Transverse colon (tissue), 4 donors: Measurements from ENCODE around the gene CRISPLD2. TPM values are rescaled to one million over a fixed set of nuclear protein-coding genes. Genes with fewer than 3 reads are reported as not detected.

Experiments
- DNase-seq: peaks from one replicate; pipeline ENCODE4 v3.0.0-alpha.2; 2019
- H3K27ac ChIP-seq, 4 donors: fragments of 200-600 bp; sonication (generic); 2 replicates each; pipeline ENCODE4 v1.5.1; 2016 to 2018; ENCODE audit warnings: inconsistent platforms in 4 of 4
- H3K27me3 ChIP-seq: fragments of 200-600 bp; sonication (generic); 2 replicates; pipeline ENCODE4 v1.5.1; 2017; ENCODE audit warnings: inconsistent platforms
- H3K36me3 ChIP-seq, 4 donors: fragments of 200-600 bp; sonication (generic); 2 replicates each; pipeline ENCODE4 v1.5.1; 2017 to 2019; ENCODE audit warnings: inconsistent platforms in 4 of 4
- H3K4me1 ChIP-seq, 4 donors: fragments of 200-600 bp; sonication (generic); 2 replicates each; pipeline ENCODE4 v1.5.1; 2017 to 2020; ENCODE audit warnings: inconsistent platforms in 4 of 4
- H3K4me3 ChIP-seq, 4 donors: fragments of 200-600 bp; sonication (generic); 1 replicate in 1 of 4; 2 replicates in 3 of 4; pipeline versions ENCODE4 v1.5.1 to v1.6.1; 2017 to 2019; ENCODE audit warnings: inconsistent platforms in 4 of 4
- H3K9me3 ChIP-seq, 2 donors: fragments of 200-600 bp; sonication (generic); 2 replicates each; pipeline ENCODE4 v1.5.1; 2017 to 2019; ENCODE audit warnings: inconsistent platforms in 2 of 2
- EP300 ChIP-seq: sonication (generic); formaldehyde crosslinking; IDR thresholded peaks from one replicate; pipeline ENCODE4 v1.6.1; 2017; ENCODE audit warnings: antibody characterized with exemption, low read depth
- POLR2A ChIP-seq: fragments of 450-650 bp; IDR thresholded peaks from one replicate; pipeline ENCODE4 v1.6.1; 2016; ENCODE audit warnings: antibody characterized with exemption, mild to moderate bottlenecking, moderate library complexity
- POLR2AphosphoS5 ChIP-seq, 3 donors: sonication (generic); formaldehyde crosslinking; IDR thresholded peaks; one replicate each; pipeline ENCODE4 v1.6.1; 2016; ENCODE audit warnings: antibody characterized with exemption in 3 of 3
- WGBS, 2 donors: methylation state at CpG; one replicate each; pipeline ENCODE4 v1.1.5; 2018; ENCODE audit warnings: low coverage in 1 of 2; 5-methylcytosine and 5-hydroxymethylcytosine counted together
- in situ Hi-C, 4 donors: fragments of 200-750 bp; cut with MboI; loops; one replicate each; pipeline versions ENCODE4 v1.15.0 to v1.15.1; 2017; ENCODE audit warnings: low sequenced_read_pairs in 3 of 4, low pct_ligation_motif_present in 1 of 4, low pct_unique_long_range_greater_than_20kb in 1 of 4
- intact Hi-C: fragments of 100-400 bp; cut with DNase I; formaldehyde crosslinking; loops from one replicate; pipeline ENCODE4 v1.15.1; 2023; ENCODE audit warnings: low total_unique reads
- total RNA-seq, 4 donors: library from RNA; depleted of rRNA; stranded (reverse); fragments of >200 nt; gene quantifications; one replicate each; pipeline ENCODE4 v1.1.0, GENCODE V29; 2016
- TF ChIP-seq, protein P1 (sequence below), 5 experiments: fragments of 200-600 bp in 3 of 5; fragments of 450-650 bp in 2 of 5; sonication (generic) in 3 of 5; IDR thresholded peaks; 1 replicate in 2 of 5; 2 replicates in 3 of 5; pipeline ENCODE4 v1.5.1; 2016 to 2017; ENCODE audit warnings: antibody characterized with exemption in 5 of 5, inconsistent platforms in 3 of 5, mild to moderate bottlenecking in 2 of 5, moderate library complexity in 1 of 5

CRISPLD2 gene
- total RNA-seq, 4 donors from 2014 or later: 53.4 to 326 (median 71.0) TPM

DNA sequence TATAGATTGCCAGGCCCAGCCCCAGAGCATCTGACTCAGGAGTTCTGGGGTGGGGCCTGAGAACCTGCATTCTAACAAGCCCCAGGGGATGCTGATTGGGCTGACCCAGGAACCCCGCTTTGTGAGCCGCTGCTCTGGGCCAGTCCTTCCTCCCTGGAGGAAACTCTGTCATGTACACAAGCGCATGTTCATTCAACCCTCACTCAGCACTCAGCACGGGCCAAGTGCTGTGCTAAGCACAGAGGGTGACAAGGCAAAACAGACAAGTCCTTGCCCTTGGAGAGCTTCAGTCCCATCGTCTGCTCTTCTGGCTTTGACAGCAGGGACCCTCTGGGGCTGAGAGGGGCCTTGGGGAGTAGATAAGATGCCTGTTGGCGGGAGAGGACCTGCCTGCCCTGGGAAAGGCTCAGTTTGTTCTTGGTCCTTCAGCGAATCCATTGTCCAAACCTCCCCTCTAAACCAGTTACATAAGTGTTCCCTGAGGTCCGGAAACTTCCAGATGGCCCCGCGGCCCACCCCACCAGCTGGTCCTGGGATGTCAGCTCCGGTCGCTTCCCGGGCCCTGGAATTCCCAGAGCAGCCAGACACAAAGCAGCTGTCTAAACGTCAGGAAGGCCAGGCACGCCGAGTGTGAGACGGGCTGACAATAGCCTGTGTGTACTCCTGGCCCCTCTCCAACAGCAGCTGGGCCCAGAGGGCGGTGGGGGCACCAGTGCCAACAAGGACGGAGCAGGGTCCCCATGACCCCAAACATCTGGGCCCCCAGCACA, 102.8 kb downstream of the CRISPLD2 start:
- 46% methylated on average over 19 of the region's 19 CpGs; no CpG with 5 or more reads in 1 of the 2 donors for WGBS, 2 donors
- H3K4me3 ChIP-seq: no peak overlapping the region
- H3K27ac ChIP-seq: peak overlapping the region; percentile 62 to 82 (median 76)
- H3K36me3 ChIP-seq: no peaks in the 10 kb centered on the region
- H3K9me3 ChIP-seq: no peaks in the 10 kb centered on the region
- DNase-seq: peak; percentile 63
- TF ChIP-seq POLR2AphosphoS5 (IDR thresholded peaks at IDR 0.05) (peak; percentile 69 to 85 (median 82)), EP300 (peak; percentile 34), POLR2A (no peak)
- TF ChIP-seq, protein P1, sequence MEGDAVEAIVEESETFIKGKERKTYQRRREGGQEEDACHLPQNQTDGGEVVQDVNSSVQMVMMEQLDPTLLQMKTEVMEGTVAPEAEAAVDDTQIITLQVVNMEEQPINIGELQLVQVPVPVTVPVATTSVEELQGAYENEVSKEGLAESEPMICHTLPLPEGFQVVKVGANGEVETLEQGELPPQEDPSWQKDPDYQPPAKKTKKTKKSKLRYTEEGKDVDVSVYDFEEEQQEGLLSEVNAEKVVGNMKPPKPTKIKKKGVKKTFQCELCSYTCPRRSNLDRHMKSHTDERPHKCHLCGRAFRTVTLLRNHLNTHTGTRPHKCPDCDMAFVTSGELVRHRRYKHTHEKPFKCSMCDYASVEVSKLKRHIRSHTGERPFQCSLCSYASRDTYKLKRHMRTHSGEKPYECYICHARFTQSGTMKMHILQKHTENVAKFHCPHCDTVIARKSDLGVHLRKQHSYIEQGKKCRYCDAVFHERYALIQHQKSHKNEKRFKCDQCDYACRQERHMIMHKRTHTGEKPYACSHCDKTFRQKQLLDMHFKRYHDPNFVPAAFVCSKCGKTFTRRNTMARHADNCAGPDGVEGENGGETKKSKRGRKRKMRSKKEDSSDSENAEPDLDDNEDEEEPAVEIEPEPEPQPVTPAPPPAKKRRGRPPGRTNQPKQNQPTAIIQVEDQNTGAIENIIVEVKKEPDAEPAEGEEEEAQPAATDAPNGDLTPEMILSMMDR (IDR thresholded peaks at IDR 0.05): no peak
- in situ Hi-C loops (no loop called here), intact Hi-C loops (no loop called here)
- peaks cover 3 to 22% (median 12%) of the 10 kb centered on the region in 4 donors for H3K4me1 ChIP-seq
- no peaks in the 10 kb centered on the region for H3K27me3 ChIP-seq

DNA sequence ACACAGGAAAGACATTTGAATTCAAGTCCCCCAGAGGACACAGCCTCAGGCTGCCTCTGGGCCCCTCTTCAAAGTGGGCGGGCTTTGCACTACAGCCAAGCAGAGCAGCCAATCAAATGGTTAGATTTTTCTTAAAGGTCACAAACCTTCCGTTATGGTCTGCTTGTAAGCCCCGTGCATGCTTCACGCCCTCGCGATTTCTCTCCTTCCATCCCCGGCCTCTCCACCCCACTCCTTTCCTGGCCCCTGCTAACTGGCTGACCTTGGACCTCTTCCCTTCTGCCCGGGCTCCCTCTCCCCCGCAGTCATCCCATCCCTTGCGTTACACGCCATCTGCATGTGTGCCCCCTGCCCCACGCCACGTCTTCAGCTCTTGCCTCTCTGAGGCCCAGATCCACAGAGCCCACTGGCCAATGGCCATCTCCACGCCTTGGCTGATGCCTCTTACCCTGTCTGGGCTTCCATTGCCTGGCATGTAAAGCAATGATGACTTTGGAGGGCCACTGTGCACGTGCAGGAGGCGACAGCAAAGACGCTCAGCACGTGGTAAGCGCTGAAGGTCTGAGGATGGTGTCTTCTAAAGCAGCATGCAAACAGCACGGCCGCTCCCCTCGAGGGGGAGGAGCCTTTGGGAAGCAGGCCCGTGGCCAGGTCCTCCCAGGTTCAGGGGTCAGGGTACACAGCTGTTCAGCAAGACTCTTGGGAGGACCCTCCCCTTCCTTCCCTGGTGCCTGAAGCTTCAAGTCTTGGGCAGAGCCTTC, 104.7 kb downstream of the CRISPLD2 start:
- TF ChIP-seq POLR2A (no peak), POLR2AphosphoS5 (IDR thresholded peaks at IDR 0.05) (no peak), EP300 (no peak)
- TF ChIP-seq, protein P1 (IDR thresholded peaks at IDR 0.05): no peak
- no peaks in the 10 kb centered on the region for H3K9me3 ChIP-seq
- WGBS, 2 donors: 60 to 79% methylated on average over 10 to 17 of the region's 23 CpGs
- DNase-seq: no peak
- in situ Hi-C loops (no loop called here), intact Hi-C loops (no loop called here)
- no peaks in the 10 kb centered on the region for H3K36me3 ChIP-seq
- peaks cover 3 to 38% (median 17%) of the 10 kb centered on the region in 4 donors for H3K4me1 ChIP-seq
- H3K27me3 ChIP-seq: no peaks in the 10 kb centered on the region
- H3K27ac ChIP-seq: peak overlapping the region in 2 of 4 donors; percentile 15 to 82
- H3K4me3 ChIP-seq: no peak overlapping the region

DNA sequence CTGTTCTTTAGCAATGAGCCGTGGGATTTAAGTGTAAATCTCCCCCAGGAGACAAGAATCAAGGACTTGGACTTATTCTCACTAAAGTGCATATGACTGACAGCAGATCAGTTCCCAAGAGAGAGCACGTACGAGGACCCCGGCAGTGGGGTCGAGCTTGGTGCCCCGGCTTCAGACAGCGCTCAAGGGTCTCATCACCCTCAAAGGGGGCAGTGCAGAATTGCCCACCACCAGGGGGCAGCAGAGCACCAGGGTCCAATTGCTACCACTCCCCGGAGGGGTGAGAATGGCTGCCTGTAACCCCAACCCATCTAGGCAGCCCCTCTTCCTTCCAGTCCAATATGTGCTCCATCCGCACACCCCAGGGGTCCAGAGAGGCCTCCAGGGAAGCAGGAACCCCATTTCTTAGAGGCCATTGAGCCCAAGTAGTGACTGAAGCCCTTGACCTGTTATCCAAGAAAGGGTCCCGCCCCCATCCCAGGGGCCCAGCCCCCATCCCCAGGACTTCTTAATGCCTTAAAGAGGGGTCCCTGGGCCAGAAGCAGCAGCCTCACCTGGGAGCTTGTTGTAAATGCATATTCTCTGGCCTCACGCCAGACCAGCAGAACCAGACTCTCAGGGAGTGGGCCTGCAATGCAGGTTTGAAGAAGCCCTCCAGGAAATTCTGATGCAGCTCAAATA, 105.4 kb downstream of the CRISPLD2 start:
- Histone ChIP-seq H3K4me3 (no peak overlapping the region), H3K27ac (peak overlapping the region in 1 of 4 donors; percentile 15), H3K4me1 (peaks cover 3 to 38% (median 17%) of the 10 kb centered on the region in 4 donors), H3K36me3 (no peaks in the 10 kb centered on the region), H3K27me3 (no peaks in the 10 kb centered on the region), H3K9me3 (no peaks in the 10 kb centered on the region)
- intact Hi-C loops (no loop called here), in situ Hi-C loops (no loop called here)
- peak; percentile 64 for DNase-seq
- WGBS, 2 donors: 71% methylated on average over 10 of the region's 11 CpGs; no CpG with 5 or more reads in 1 of the 2 donors
- TF ChIP-seq, protein P1 (IDR thresholded peaks at IDR 0.05): peak; percentile 84 to 87 (median 85)
- TF ChIP-seq POLR2A (no peak), POLR2AphosphoS5 (IDR thresholded peaks at IDR 0.05) (no peak)
